HepG2 (cell line): ENCODE results near the gene ENPP7. TPM values are rescaled to one million over a fixed set of nuclear protein-coding genes. Genes with fewer than 3 reads are reported as not detected.

ENCODE experiments used
- ATF6 ChIP-seq: sonication (generic); formaldehyde crosslinking; conservative IDR thresholded peaks from 2 replicates; pipeline ENCODE4 v1.4.0; 2020; ENCODE audit warnings: missing genetic modification reagents
- CBX5 ChIP-seq: sonication (generic); formaldehyde crosslinking; IDR thresholded peaks from 2 replicates; pipeline ENCODE4 v1.4.0; 2020; ENCODE audit warnings: missing genetic modification reagents, borderline replicate concordance
- CENPX ChIP-seq: sonication (generic); formaldehyde crosslinking; IDR thresholded peaks from 2 replicates; pipeline ENCODE4 v1.9.0; 2021; ENCODE audit warnings: mild to moderate bottlenecking, missing genetic modification reagents, moderate library complexity
- HOXA9 ChIP-seq: sonication (generic); formaldehyde crosslinking; IDR thresholded peaks from 2 replicates; pipeline ENCODE4 v1.8.1; 2022; ENCODE audit warnings: missing genetic modification reagents, mild to moderate bottlenecking, moderate library complexity, borderline replicate concordance
- JDP2 ChIP-seq: sonication (generic); formaldehyde crosslinking; IDR thresholded peaks from 2 replicates; pipeline ENCODE4 v1.8.1; 2022; ENCODE audit warnings: missing genetic modification reagents, borderline replicate concordance
- MIER3 ChIP-seq: IDR thresholded peaks from 2 replicates; pipeline ENCODE4 v1.6.1; 2016; ENCODE audit warnings: missing compliant biosample characterization, borderline replicate concordance
- MZF1 ChIP-seq: sonication (generic); formaldehyde crosslinking; IDR thresholded peaks from 2 replicates; pipeline ENCODE4 v1.8.1; 2023; ENCODE audit warnings: mild to moderate bottlenecking, missing genetic modification reagents, borderline replicate concordance
- NFATC3 ChIP-seq: sonication (generic); formaldehyde crosslinking; IDR thresholded peaks from 2 replicates; pipeline ENCODE4 v1.5.1; 2020; ENCODE audit warnings: mild to moderate bottlenecking, missing genetic modification reagents
- NR2F6 ChIP-seq, 2 experiments: IDR thresholded peaks; 2 replicates each; pipeline ENCODE4 v1.6.1; 2016; ENCODE audit warnings: antibody characterized with exemption in 1 of 2, mild to moderate bottlenecking in 1 of 2
- POGZ ChIP-seq: sonication (generic); formaldehyde crosslinking; IDR thresholded peaks from 2 replicates; pipeline ENCODE4 v1.4.0; 2020; ENCODE audit warnings: mild to moderate bottlenecking, missing genetic modification reagents
- PRDM10 ChIP-seq: sonication (generic); formaldehyde crosslinking; IDR thresholded peaks from 2 replicates; pipeline ENCODE4 v1.4.0; 2020; ENCODE audit warnings: low read depth, missing genetic modification reagents
- SNAPC4 ChIP-seq: sonication (generic); formaldehyde crosslinking; IDR thresholded peaks from 2 replicates; pipeline ENCODE4 v1.4.0; 2020; ENCODE audit warnings: mild to moderate bottlenecking, missing genetic modification reagents
- YEATS2 ChIP-seq: sonication (generic); formaldehyde crosslinking; IDR thresholded peaks from 2 replicates; pipeline ENCODE4 v1.4.0; 2020; ENCODE audit warnings: missing genetic modification reagents, borderline replicate concordance
- ZNF362 ChIP-seq: sonication (generic); formaldehyde crosslinking; IDR thresholded peaks from 2 replicates; pipeline ENCODE4 v1.4.0; 2020; ENCODE audit warnings: missing genetic modification reagents, mild to moderate bottlenecking, borderline replicate concordance
- ZNF580 ChIP-seq: IDR thresholded peaks from 2 replicates; pipeline ENCODE4 v1.6.1; 2016; ENCODE audit warnings: low read depth, borderline replicate concordance
- ZNF644 ChIP-seq: IDR thresholded peaks from 2 replicates; pipeline ENCODE4 v1.6.1; 2016; ENCODE audit warnings: low read depth
- ZNF773 ChIP-seq: sonication (generic); formaldehyde crosslinking; IDR thresholded peaks from 2 replicates; pipeline ENCODE4 v1.4.0; 2020; ENCODE audit warnings: missing genetic modification reagents, borderline replicate concordance
- polyA plus RNA-seq, 8 experiments: library from polyadenylated mRNA; depleted of rRNA in 3 of 8; stranded (reverse) in 7 of 8; unstranded in 1 of 8; fragments of >200 nt; fragmentation: Illumina TruSeq in 4 of 8; extraction: Trizol in 4 of 8; gene quantifications; 2 replicates each; pipeline versions ENCODE4 v1.2.1 to v1.2.3, GENCODE V29; 2011 to 2016; ENCODE audit warnings: low read depth in 4 of 8, missing spikeins in 1 of 8, mixed read lengths in 1 of 8; ENCODE audit not compliant: insufficient read depth in 1 of 8
- total RNA-seq, 5 experiments: library from RNA; depleted of rRNA; stranded (reverse); fragments of >200 nt; fragmentation: Illumina TruSeq; extraction: Trizol; gene quantifications; 2 replicates each; pipeline ENCODE4 v1.2.3, GENCODE V29; 2016; ENCODE audit warnings: low read depth in 1 of 5

Gene ENPP7
- total and polyA plus RNA-seq, 2 of the 13 experiments (the other 11 are each of a cell fraction or from before 2014, with no cell fraction given): 1.1 to 2.2 TPM

GRCh38 chr17:79742951-79743476, 12.3 kb downstream of the ENPP7 start (continued):
- no peak for TF ChIP-seq ZNF362 (CRISPR knock-in tag)
- peak; percentile 44; the same call in 1 of the 2 replicates for TF ChIP-seq CBX5 (CRISPR knock-in tag)
- TF ChIP-seq POGZ (CRISPR knock-in tag): peak; percentile 84
- TF ChIP-seq NR2F6 (IDR thresholded peaks at IDR 0.05): peak; percentile 52; the same call in 1 of the 2 replicates
- TF ChIP-seq NR2F6 (CRISPR knock-in tag; IDR thresholded peaks at IDR 0.05): peak; percentile 84
- TF ChIP-seq ZNF644 (CRISPR knock-in tag): peak; percentile 86
- TF ChIP-seq MZF1 (CRISPR knock-in tag): no peak
- TF ChIP-seq PRDM10: peak; percentile 65; the same call in 1 of the 2 replicates
- peak; percentile 91 for TF ChIP-seq ZNF580 (CRISPR knock-in tag)
- TF ChIP-seq NFATC3 (CRISPR knock-in tag): no peak
- no peak for TF ChIP-seq SNAPC4 (CRISPR knock-in tag)
- TF ChIP-seq YEATS2 (CRISPR knock-in tag): peak; percentile 80; the same call in 1 of the 2 replicates
- peak; percentile 55; the same call in 1 of the 2 replicates for TF ChIP-seq MIER3 (CRISPR knock-in tag)
- no peak for TF ChIP-seq JDP2
- no peak for TF ChIP-seq ATF6 (CRISPR knock-in tag)
- TF ChIP-seq CENPX (CRISPR knock-in tag): no peak
- TF ChIP-seq ZNF773: no peak; the same call in 1 of the 2 replicates
- TF ChIP-seq HOXA9 (CRISPR knock-in tag): no peak
